ENCODE results near the gene SPTSSA.

DNA sequence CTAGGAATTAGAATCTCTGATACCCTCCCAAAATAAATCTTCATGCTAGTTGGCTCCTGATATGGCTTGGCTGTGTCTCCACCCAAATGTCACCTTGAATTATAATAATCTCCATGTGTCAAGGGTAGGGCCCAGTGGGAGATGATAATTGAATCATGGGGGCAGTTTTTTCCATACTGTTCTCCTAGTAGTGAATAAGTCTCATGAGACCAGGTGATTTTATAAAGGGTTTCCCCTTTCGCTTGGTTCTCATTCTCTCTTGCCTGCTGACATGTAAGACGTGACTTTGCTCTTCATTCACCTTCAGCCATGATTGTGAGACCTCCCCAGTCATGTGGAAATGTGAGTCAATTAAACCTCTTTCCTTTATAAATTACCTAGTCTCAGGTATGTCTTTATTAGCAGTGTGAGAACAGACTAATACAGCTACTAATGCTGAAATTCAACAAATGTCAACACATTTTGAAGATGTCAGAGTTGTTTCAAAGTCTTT, 12.2 kb upstream of the SPTSSA start:
- no peak for TF ChIP-seq CTCF (conservative IDR thresholded peaks at IDR 0.05; ENCODE audit: low read depth in 2 of 2)
- no peak for TF ChIP-seq POLR2AphosphoS5 (IDR thresholded peaks at IDR 0.05; ENCODE audit: low read depth)
- no peak for TF ChIP-seq EZH2 (IDR thresholded peaks at IDR 0.05; ENCODE audit: low read depth, unreplicated experiment)
- TF ChIP-seq EZH2phosphoT487 (IDR thresholded peaks at IDR 0.05; ENCODE audit: unreplicated experiment), result no peak
- no peak for TF ChIP-seq JUNB (IDR thresholded peaks at IDR 0.05; ENCODE audit: unreplicated experiment)
- TF ChIP-seq REST (IDR thresholded peaks at IDR 0.05; ENCODE audit: unreplicated experiment), result no peak
- no peak for TF ChIP-seq ETS1 (IDR thresholded peaks at IDR 0.05)
- no peak for TF ChIP-seq CREB1 (CRISPR knock-in tag; IDR thresholded peaks at IDR 0.05; ENCODE audit: low read depth)
- no peak for TF ChIP-seq NANOG (IDR thresholded peaks at IDR 0.05; ENCODE audit: borderline replicate concordance)
- no peak for TF ChIP-seq ZNF331 (CRISPR knock-in tag; IDR thresholded peaks at IDR 0.05; ENCODE audit: low read depth)
- no peak for TF ChIP-seq ZNF114 (CRISPR knock-in tag; IDR thresholded peaks at IDR 0.05)
- no peak for TF ChIP-seq STAT1 (IDR thresholded peaks at IDR 0.05; ENCODE audit: unreplicated experiment)
- TF ChIP-seq, protein P1, sequence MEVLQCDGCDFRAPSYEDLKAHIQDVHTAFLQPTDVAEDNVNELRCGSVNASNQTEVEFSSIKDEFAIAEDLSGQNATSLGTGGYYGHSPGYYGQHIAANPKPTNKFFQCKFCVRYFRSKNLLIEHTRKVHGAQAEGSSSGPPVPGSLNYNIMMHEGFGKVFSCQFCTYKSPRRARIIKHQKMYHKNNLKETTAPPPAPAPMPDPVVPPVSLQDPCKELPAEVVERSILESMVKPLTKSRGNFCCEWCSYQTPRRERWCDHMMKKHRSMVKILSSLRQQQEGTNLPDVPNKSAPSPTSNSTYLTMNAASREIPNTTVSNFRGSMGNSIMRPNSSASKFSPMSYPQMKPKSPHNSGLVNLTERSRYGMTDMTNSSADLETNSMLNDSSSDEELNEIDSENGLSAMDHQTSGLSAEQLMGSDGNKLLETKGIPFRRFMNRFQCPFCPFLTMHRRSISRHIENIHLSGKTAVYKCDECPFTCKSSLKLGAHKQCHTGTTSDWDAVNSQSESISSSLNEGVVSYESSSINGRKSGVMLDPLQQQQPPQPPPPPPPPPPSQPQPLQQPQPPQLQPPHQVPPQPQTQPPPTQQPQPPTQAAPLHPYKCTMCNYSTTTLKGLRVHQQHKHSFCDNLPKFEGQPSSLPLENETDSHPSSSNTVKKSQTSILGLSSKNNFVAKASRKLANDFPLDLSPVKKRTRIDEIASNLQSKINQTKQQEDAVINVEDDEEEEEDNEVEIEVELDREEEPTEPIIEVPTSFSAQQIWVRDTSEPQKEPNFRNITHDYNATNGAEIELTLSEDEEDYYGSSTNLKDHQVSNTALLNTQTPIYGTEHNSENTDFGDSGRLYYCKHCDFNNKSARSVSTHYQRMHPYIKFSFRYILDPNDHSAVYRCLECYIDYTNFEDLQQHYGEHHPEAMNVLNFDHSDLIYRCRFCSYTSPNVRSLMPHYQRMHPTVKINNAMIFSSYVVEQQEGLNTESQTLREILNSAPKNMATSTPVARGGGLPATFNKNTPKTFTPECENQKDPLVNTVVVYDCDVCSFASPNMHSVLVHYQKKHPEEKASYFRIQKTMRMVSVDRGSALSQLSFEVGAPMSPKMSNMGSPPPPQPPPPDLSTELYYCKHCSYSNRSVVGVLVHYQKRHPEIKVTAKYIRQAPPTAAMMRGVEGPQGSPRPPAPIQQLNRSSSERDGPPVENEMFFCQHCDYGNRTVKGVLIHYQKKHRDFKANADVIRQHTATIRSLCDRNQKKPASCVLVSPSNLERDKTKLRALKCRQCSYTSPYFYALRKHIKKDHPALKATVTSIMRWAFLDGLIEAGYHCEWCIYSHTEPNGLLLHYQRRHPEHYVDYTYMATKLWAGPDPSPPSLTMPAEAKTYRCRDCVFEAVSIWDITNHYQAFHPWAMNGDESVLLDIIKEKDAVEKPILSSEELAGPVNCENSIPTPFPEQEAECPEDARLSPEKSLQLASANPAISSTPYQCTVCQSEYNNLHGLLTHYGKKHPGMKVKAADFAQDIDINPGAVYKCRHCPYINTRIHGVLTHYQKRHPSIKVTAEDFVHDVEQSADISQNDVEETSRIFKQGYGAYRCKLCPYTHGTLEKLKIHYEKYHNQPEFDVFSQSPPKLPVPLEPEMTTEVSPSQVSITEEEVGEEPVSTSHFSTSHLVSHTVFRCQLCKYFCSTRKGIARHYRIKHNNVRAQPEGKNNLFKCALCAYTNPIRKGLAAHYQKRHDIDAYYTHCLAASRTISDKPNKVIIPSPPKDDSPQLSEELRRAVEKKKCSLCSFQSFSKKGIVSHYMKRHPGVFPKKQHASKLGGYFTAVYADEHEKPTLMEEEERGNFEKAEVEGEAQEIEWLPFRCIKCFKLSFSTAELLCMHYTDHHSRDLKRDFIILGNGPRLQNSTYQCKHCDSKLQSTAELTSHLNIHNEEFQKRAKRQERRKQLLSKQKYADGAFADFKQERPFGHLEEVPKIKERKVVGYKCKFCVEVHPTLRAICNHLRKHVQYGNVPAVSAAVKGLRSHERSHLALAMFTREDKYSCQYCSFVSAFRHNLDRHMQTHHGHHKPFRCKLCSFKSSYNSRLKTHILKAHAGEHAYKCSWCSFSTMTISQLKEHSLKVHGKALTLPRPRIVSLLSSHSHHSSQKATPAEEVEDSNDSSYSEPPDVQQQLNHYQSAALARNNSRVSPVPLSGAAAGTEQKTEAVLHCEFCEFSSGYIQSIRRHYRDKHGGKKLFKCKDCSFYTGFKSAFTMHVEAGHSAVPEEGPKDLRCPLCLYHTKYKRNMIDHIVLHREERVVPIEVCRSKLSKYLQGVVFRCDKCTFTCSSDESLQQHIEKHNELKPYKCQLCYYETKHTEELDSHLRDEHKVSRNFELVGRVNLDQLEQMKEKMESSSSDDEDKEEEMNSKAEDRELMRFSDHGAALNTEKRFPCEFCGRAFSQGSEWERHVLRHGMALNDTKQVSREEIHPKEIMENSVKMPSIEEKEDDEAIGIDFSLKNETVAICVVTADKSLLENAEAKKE (CRISPR knock-in tag; IDR thresholded peaks at IDR 0.05), result no peak

Measured in GM23338 (cell line).